ENCODE measurements around the gene GRAMD1B.
"Not testable (repeated sequence)": the region's sequence is repeated elsewhere in the genome, so short reads cannot be mapped to it uniquely, and the experiment has no call there.

GRAMD1B gene

GRCh38 chr11:123465667-123466066 is 35.6 kb downstream of the GRAMD1B start:
- not testable (repeated sequence) for H3K36me3 ChIP-seq (ENCODE audit: control insufficient read depth in 2 of 2, insufficient read depth in 2 of 2, low read length in 2 of 2); H3K27ac ChIP-seq (ENCODE audit: low read length); H3K27me3 ChIP-seq (ENCODE audit: control insufficient read depth in 1 of 2, insufficient read depth in 2 of 2, low read length in 2 of 2); H3K4me1 ChIP-seq (ENCODE audit: control insufficient read depth, insufficient read depth, low read length); H3K9me3 ChIP-seq (ENCODE audit: control insufficient read depth in 2 of 2, low read length in 2 of 2); H3K9ac ChIP-seq (ENCODE audit: low read length in 2 of 2); H3K4me3 ChIP-seq (ENCODE audit: low read length in 2 of 2)

- H3K4me3 ChIP-seq (ENCODE audit: low read length in 2 of 2); H3K9ac ChIP-seq (ENCODE audit: low read length in 2 of 2); H3K4me1 ChIP-seq (ENCODE audit: control insufficient read depth, insufficient read depth, low read length); H3K27ac ChIP-seq (ENCODE audit: low read length); H3K27me3 ChIP-seq (ENCODE audit: control insufficient read depth in 1 of 2, insufficient read depth in 2 of 2, low read length in 2 of 2); H3K9me3 ChIP-seq (ENCODE audit: control insufficient read depth in 2 of 2, low read length in 2 of 2); H3K36me3 ChIP-seq (ENCODE audit: control insufficient read depth in 2 of 2, insufficient read depth in 2 of 2, low read length in 2 of 2): not testable (repeated sequence)
These were observed 36.1 kb downstream of the GRAMD1B start for GRCh38 chr11:123466172-123466571.

- Histone ChIP-seq H3K4me3 (ENCODE audit: low read length in 2 of 2) (no peak overlapping the region), H3K27me3 (ENCODE audit: control insufficient read depth in 1 of 2, insufficient read depth in 2 of 2, low read length in 2 of 2) (no peaks in the 10 kb centered on the region), H3K4me1 (ENCODE audit: control insufficient read depth, insufficient read depth, low read length) (no peaks in the 10 kb centered on the region), H3K27ac (ENCODE audit: low read length) (no peak overlapping the region), H3K9me3 (ENCODE audit: control insufficient read depth in 2 of 2, low read length in 2 of 2) (no peaks in the 10 kb centered on the region), H3K9ac (ENCODE audit: low read length in 2 of 2) (no peak overlapping the region), H3K36me3 (ENCODE audit: control insufficient read depth in 2 of 2, insufficient read depth in 2 of 2, low read length in 2 of 2) (no peaks in the 10 kb centered on the region)
These were observed 39.0 kb downstream of the GRAMD1B start for GRCh38 chr11:123469089-123469488.

GRCh38 chr11:123469586-123469985 is 39.5 kb downstream of the GRAMD1B start:
- Histone ChIP-seq H3K36me3 (ENCODE audit: control insufficient read depth in 2 of 2, insufficient read depth in 2 of 2, low read length in 2 of 2) (no peaks in the 10 kb centered on the region), H3K27ac (ENCODE audit: low read length) (no peak overlapping the region), H3K4me3 (ENCODE audit: low read length in 2 of 2) (no peak overlapping the region), H3K27me3 (ENCODE audit: control insufficient read depth in 1 of 2, insufficient read depth in 2 of 2, low read length in 2 of 2) (no peaks in the 10 kb centered on the region), H3K9ac (ENCODE audit: low read length in 2 of 2) (no peak overlapping the region), H3K9me3 (ENCODE audit: control insufficient read depth in 2 of 2, low read length in 2 of 2) (no peaks in the 10 kb centered on the region), H3K4me1 (ENCODE audit: control insufficient read depth, insufficient read depth, low read length) (no peaks in the 10 kb centered on the region)

GRCh38 chr11:123470842-123471241 is 40.8 kb downstream of the GRAMD1B start:
- H3K36me3 ChIP-seq (ENCODE audit: control insufficient read depth in 2 of 2, insufficient read depth in 2 of 2, low read length in 2 of 2) = no peaks in the 10 kb centered on the region
- H3K4me3 ChIP-seq (ENCODE audit: low read length in 2 of 2) = no peak overlapping the region
- H3K27ac ChIP-seq (ENCODE audit: low read length) = no peak overlapping the region
- H3K4me1 ChIP-seq (ENCODE audit: control insufficient read depth, insufficient read depth, low read length) = no peaks in the 10 kb centered on the region
- no peaks in the 10 kb centered on the region for H3K27me3 ChIP-seq (ENCODE audit: control insufficient read depth in 1 of 2, insufficient read depth in 2 of 2, low read length in 2 of 2)
- no peaks in the 10 kb centered on the region for H3K9me3 ChIP-seq (ENCODE audit: control insufficient read depth in 2 of 2, low read length in 2 of 2)
- no peak overlapping the region for H3K9ac ChIP-seq (ENCODE audit: low read length in 2 of 2)

- Histone ChIP-seq H3K9ac (ENCODE audit: low read length in 2 of 2) (no peak overlapping the region), H3K27ac (ENCODE audit: low read length) (no peak overlapping the region), H3K4me1 (ENCODE audit: control insufficient read depth, insufficient read depth, low read length) (no peaks in the 10 kb centered on the region), H3K4me3 (ENCODE audit: low read length in 2 of 2) (no peak overlapping the region), H3K36me3 (ENCODE audit: control insufficient read depth in 2 of 2, insufficient read depth in 2 of 2, low read length in 2 of 2) (no peaks in the 10 kb centered on the region), H3K9me3 (ENCODE audit: control insufficient read depth in 2 of 2, low read length in 2 of 2) (no peaks in the 10 kb centered on the region), H3K27me3 (ENCODE audit: control insufficient read depth in 1 of 2, insufficient read depth in 2 of 2, low read length in 2 of 2) (no peaks in the 10 kb centered on the region)
These were observed 42.3 kb downstream of the GRAMD1B start for GRCh38 chr11:123472236-123472935.

GRCh38 chr11:123473941-123474677 is 44.0 kb downstream of the GRAMD1B start:
- no peak overlapping the region for H3K27ac ChIP-seq (ENCODE audit: low read length)
- no peak overlapping the region for H3K9ac ChIP-seq (ENCODE audit: low read length in 2 of 2)
- no peaks in the 10 kb centered on the region for H3K9me3 ChIP-seq (ENCODE audit: control insufficient read depth in 2 of 2, low read length in 2 of 2)
- no peaks in the 10 kb centered on the region for H3K36me3 ChIP-seq (ENCODE audit: control insufficient read depth in 2 of 2, insufficient read depth in 2 of 2, low read length in 2 of 2)
- no peaks in the 10 kb centered on the region for H3K4me1 ChIP-seq (ENCODE audit: control insufficient read depth, insufficient read depth, low read length)
- H3K27me3 ChIP-seq (ENCODE audit: control insufficient read depth in 1 of 2, insufficient read depth in 2 of 2, low read length in 2 of 2) = no peaks in the 10 kb centered on the region
- H3K4me3 ChIP-seq (ENCODE audit: low read length in 2 of 2) = no peak overlapping the region

GRCh38 chr11:123474994-123475393 is 44.9 kb downstream of the GRAMD1B start:
- Histone ChIP-seq H3K27me3 (ENCODE audit: control insufficient read depth in 1 of 2, insufficient read depth in 2 of 2, low read length in 2 of 2) (no peaks in the 10 kb centered on the region), H3K27ac (ENCODE audit: low read length) (no peak overlapping the region), H3K9ac (ENCODE audit: low read length in 2 of 2) (no peak overlapping the region), H3K9me3 (ENCODE audit: control insufficient read depth in 2 of 2, low read length in 2 of 2) (no peaks in the 10 kb centered on the region), H3K36me3 (ENCODE audit: control insufficient read depth in 2 of 2, insufficient read depth in 2 of 2, low read length in 2 of 2) (no peaks in the 10 kb centered on the region), H3K4me1 (ENCODE audit: control insufficient read depth, insufficient read depth, low read length) (no peaks in the 10 kb centered on the region), H3K4me3 (ENCODE audit: low read length in 2 of 2) (no peak overlapping the region)

GRCh38 chr11:123475469-123475868 is 45.4 kb downstream of the GRAMD1B start:
- H3K9ac ChIP-seq (ENCODE audit: low read length in 2 of 2) = no peak overlapping the region
- no peak overlapping the region for H3K4me3 ChIP-seq (ENCODE audit: low read length in 2 of 2)
- H3K36me3 ChIP-seq (ENCODE audit: control insufficient read depth in 2 of 2, insufficient read depth in 2 of 2, low read length in 2 of 2) = no peaks in the 10 kb centered on the region
- H3K27ac ChIP-seq (ENCODE audit: low read length) = no peak overlapping the region
- no peaks in the 10 kb centered on the region for H3K27me3 ChIP-seq (ENCODE audit: control insufficient read depth in 1 of 2, insufficient read depth in 2 of 2, low read length in 2 of 2)
- no peaks in the 10 kb centered on the region for H3K4me1 ChIP-seq (ENCODE audit: control insufficient read depth, insufficient read depth, low read length)
- no peaks in the 10 kb centered on the region for H3K9me3 ChIP-seq (ENCODE audit: control insufficient read depth in 2 of 2, low read length in 2 of 2)

- Histone ChIP-seq H3K4me1 (ENCODE audit: control insufficient read depth, insufficient read depth, low read length) (no peaks in the 10 kb centered on the region), H3K36me3 (ENCODE audit: control insufficient read depth in 2 of 2, insufficient read depth in 2 of 2, low read length in 2 of 2) (no peaks in the 10 kb centered on the region), H3K27me3 (ENCODE audit: control insufficient read depth in 1 of 2, insufficient read depth in 2 of 2, low read length in 2 of 2) (no peaks in the 10 kb centered on the region), H3K9me3 (ENCODE audit: control insufficient read depth in 2 of 2, low read length in 2 of 2) (no peaks in the 10 kb centered on the region), H3K4me3 (ENCODE audit: low read length in 2 of 2) (no peak overlapping the region), H3K9ac (ENCODE audit: low read length in 2 of 2) (no peak overlapping the region), H3K27ac (ENCODE audit: low read length) (no peak overlapping the region)
These were observed 47.3 kb downstream of the GRAMD1B start for GRCh38 chr11:123477205-123477907.
